Kidney (tissue), 14 donors: ENCODE results near the gene BCAM. TPM values are rescaled to one million over a fixed set of nuclear protein-coding genes. Genes with fewer than 3 reads are reported as not detected.

Source experiments
- DNase-seq, 5 donors: peaks; one replicate each; pipeline ENCODE4 v3.0.0-alpha.2; 2013 to 2020
- FAIRE-seq: peaks from 2 replicates; lab custom pipeline; 2012; peaks lifted over from hg19 to GRCh38; lab: Jason Lieb, UNC
- H3K27ac ChIP-seq, 2 donors: one replicate each; pipeline ENCODE4 v1.7.0; 2013; ENCODE audit warnings: low read depth in 2 of 2, low read length in 2 of 2, inconsistent platforms in 1 of 2
- H3K27me3 ChIP-seq: one replicate; pipeline ENCODE4 v1.7.1; 2013; ENCODE audit warnings: low read length, inconsistent platforms; ENCODE audit not compliant: control insufficient read depth, insufficient read depth
- H3K36me3 ChIP-seq, 3 donors: one replicate each; pipeline versions ENCODE4 v1.7.0 to v1.7.1; 2013; ENCODE audit warnings: low read length in 3 of 3, control low read depth in 1 of 3, inconsistent platforms in 1 of 3; ENCODE audit not compliant: insufficient read depth in 3 of 3, control insufficient read depth in 2 of 3
- H3K4me1 ChIP-seq, 3 donors: one replicate each; pipeline versions ENCODE4 v1.7.0 to v1.7.1; 2013; ENCODE audit warnings: low read length in 3 of 3, inconsistent platforms in 1 of 3, low read depth in 1 of 3; ENCODE audit not compliant: control insufficient read depth in 2 of 3, insufficient read depth in 2 of 3
- H3K4me3 ChIP-seq, 3 donors: one replicate each; pipeline versions ENCODE4 v1.7.0 to v1.8.1; 2013; ENCODE audit warnings: low read length in 3 of 3, control low read depth in 1 of 3, inconsistent platforms in 1 of 3
- H3K9ac ChIP-seq, 3 donors: one replicate each; pipeline versions ENCODE4 v1.7.0 to v1.7.1; 2013; ENCODE audit warnings: low read length in 3 of 3, control low read depth in 1 of 3, inconsistent platforms in 1 of 3
- H3K9me3 ChIP-seq, 3 donors: one replicate each; pipeline versions ENCODE4 v1.7.0 to v1.7.1; 2013; ENCODE audit warnings: low read length in 3 of 3, control low read depth in 1 of 3, inconsistent platforms in 1 of 3; ENCODE audit not compliant: control insufficient read depth in 2 of 3, insufficient read depth in 1 of 3
- intact Hi-C: fragments of 100-400 bp; cut with DNase I; formaldehyde crosslinking; loops from one replicate; pipeline ENCODE4 v1.11.1; 2022
- polyA plus RNA-seq: library from polyadenylated mRNA; stranded (reverse); fragments of 350-450 nt; fragmentation: Illumina TruSeq; extraction: RNeasy Lipid Tissue Mini Kit (QIAGEN cat#74804); gene quantifications from one replicate; pipeline ENCODE4 v1.2.3, GENCODE V29; 2014; ENCODE audit warnings: low read depth, low replicate concordance; ENCODE audit not compliant: insufficient read depth
- total RNA-seq: library from RNA; stranded (reverse); fragmentation: NEBNext Ultra II Directional; extraction: Animal tissue kit (Norgen Biotek cat#: 25700); gene quantifications from one replicate; pipeline ENCODE4 v1.2.1, GENCODE V29; 2021
- TF ChIP-seq, protein P1 (sequence below): IDR thresholded peaks from 3 replicates; pipeline ENCODE4 v1.5.1; 2012; ENCODE audit warnings: mild to moderate bottlenecking, moderate library complexity, borderline replicate concordance; ENCODE audit not compliant: insufficient read depth; ENCODE audit errors: extremely low read depth
- donor health status: control.
- donor health status: control.
- donor health status: control.
- donor health status: control.
- donor health status: control.
- donor health status: DM: yes; HTN: yes; CAD: no.
- donor health status: Normal renal cell carcinoma (clear cell type).

Gene BCAM
- total and polyA plus RNA-seq, 2 donors from 2014 or later, result 671 to 748 TPM

- H3K27ac ChIP-seq, result no peak overlapping the region
- TF ChIP-seq, protein P1, sequence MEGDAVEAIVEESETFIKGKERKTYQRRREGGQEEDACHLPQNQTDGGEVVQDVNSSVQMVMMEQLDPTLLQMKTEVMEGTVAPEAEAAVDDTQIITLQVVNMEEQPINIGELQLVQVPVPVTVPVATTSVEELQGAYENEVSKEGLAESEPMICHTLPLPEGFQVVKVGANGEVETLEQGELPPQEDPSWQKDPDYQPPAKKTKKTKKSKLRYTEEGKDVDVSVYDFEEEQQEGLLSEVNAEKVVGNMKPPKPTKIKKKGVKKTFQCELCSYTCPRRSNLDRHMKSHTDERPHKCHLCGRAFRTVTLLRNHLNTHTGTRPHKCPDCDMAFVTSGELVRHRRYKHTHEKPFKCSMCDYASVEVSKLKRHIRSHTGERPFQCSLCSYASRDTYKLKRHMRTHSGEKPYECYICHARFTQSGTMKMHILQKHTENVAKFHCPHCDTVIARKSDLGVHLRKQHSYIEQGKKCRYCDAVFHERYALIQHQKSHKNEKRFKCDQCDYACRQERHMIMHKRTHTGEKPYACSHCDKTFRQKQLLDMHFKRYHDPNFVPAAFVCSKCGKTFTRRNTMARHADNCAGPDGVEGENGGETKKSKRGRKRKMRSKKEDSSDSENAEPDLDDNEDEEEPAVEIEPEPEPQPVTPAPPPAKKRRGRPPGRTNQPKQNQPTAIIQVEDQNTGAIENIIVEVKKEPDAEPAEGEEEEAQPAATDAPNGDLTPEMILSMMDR, result no peak
Observed at GRCh38 chr19:44765033-44765948, 43.6 kb upstream of the BCAM start.

GRCh38 chr19:44765949-44766335 is 43.0 kb upstream of the BCAM start:
- Histone ChIP-seq H3K4me3 (no peak overlapping the region), H3K27me3 (no peaks in the 10 kb centered on the region), H3K27ac (no peak overlapping the region), H3K9me3 (peaks cover 0 to 5% (median 0%) of the 10 kb centered on the region in 3 donors), H3K36me3 (no peaks in the 10 kb centered on the region), H3K4me1 (peaks cover 0 to 3% (median 2%) of the 10 kb centered on the region in 3 donors), H3K9ac (no peak overlapping the region)
- FAIRE-seq (no peak), DNase-seq (no peak)
- TF ChIP-seq, protein P1, result no peak
- intact Hi-C loops, result loop anchor here (5.0 kb wide), 1 partner anchor 39 kb away; no protein-coding TSS in a partner anchor

More at GRCh38 chr19:44765033-44765948, 43.6 kb upstream of the BCAM start:
- Histone ChIP-seq H3K4me3 (no peak overlapping the region), H3K27me3 (no peaks in the 10 kb centered on the region), H3K36me3 (no peaks in the 10 kb centered on the region), H3K9me3 (peaks cover 0 to 5% (median 0%) of the 10 kb centered on the region in 3 donors), H3K9ac (no peak overlapping the region), H3K4me1 (peaks cover 0 to 2% (median 0%) of the 10 kb centered on the region in 3 donors)
- intact Hi-C loops, result loop anchor here (5.0 kb wide), 1 partner anchor 38 kb away; no protein-coding TSS in a partner anchor
- no peak for FAIRE-seq
- DNase-seq, result no peak

DNA sequence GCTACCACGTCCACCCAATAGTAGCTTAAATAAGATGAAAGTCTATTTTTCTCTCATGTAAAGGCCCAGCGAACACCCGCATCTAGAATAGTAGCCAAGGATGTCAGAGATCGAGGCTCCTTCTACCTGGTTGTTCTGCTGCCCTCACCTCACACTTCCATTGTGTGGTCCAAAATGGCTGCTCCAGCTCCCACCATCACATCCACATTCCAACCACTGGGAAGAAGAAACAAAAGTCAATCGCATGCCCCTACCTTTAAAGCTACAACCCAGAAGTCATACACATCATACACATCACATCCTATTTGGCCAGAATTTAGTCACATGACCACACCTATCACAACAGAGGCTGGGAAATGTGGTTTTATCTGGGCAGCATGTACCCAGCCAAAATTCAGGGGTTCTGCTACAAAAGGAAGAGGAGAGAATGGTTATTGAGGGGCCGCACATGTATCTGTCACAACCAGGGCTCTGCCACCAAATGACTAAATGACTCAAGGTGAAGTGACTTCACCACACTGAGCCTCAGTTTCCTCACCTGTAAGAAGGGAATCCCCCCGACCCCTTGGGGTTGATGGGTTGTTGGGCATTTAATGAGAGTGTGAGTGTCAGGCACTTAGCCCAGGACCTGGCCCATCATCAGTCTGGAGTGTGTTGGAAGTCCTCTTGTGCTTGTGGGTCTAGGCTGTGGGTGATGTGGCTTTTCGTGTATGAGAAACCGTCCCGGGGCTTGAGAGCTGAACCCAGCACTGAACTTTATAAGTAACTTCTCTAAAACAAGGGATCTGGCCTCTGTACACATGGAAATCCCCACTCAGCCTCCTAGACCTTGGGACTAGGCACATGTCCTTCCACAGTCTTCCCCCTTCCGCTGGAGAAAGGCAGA is 41.4 kb upstream of the BCAM start:
- FAIRE-seq (no peak), DNase-seq (no peak)
- no peak overlapping the region for H3K9ac ChIP-seq
- no peak overlapping the region for H3K4me3 ChIP-seq
- no peak overlapping the region for H3K27ac ChIP-seq
- intact Hi-C loops, result loop anchor here (5.0 kb wide), 1 partner anchor 40 kb away; no protein-coding TSS in a partner anchor
- H3K4me1 ChIP-seq, result peaks cover 0 to 4% (median 2%) of the 10 kb centered on the region in 3 donors
- TF ChIP-seq, protein P1, result no peak
- H3K9me3 ChIP-seq, result peaks cover 0 to 5% (median 0%) of the 10 kb centered on the region in 3 donors
- H3K27me3 ChIP-seq, result no peaks in the 10 kb centered on the region
- no peaks in the 10 kb centered on the region for H3K36me3 ChIP-seq
